ENCODE data around the gene LMF2.

Gene LMF2

DNA sequence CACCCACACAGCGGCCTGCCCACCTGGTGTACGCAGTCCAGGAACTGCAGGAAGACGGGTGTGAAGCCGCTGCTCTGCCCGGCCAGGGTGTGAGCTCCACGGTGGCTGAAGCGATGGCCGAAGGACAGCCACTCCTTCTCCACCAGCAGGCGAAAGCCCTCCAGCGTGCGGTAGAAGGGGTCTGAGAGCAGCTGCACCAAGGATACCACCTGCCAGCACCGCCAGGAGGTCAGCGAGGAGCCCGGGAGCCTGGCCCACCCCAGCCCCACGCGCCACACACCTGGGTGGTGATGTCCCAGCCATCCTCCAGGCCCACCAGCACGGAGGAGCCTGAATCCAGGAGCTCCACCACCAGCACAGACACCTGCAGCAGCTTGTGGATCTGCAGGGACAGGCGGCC, 52.3 kb downstream of the LMF2 start:
- no peaks in the 10 kb centered on the region for H3K9me2 ChIP-seq (replicated peaks; ENCODE audit: insufficient read depth, low read length)
- peaks cover 19% of the 10 kb centered on the region for H3F3A ChIP-seq (ENCODE audit: insufficient read depth)
- no peaks in the 10 kb centered on the region for H3K79me2 ChIP-seq (ENCODE audit: insufficient read depth, low read length)
- H3K36me3 ChIP-seq (ENCODE audit: low read length), result peaks cover 10% of the 10 kb centered on the region
- H3K27ac ChIP-seq (ENCODE audit: low read depth, low read length), result no peak overlapping the region
- H3K27me3 ChIP-seq (ENCODE audit: low read length), result no peaks in the 10 kb centered on the region
- H3K9ac ChIP-seq (ENCODE audit: low read length), result no peak overlapping the region
- H3K4me2 ChIP-seq (ENCODE audit: low read depth, low read length, poor library complexity, severe bottlenecking), result no peak overlapping the region
- H3K4me3 ChIP-seq (ENCODE audit: insufficient read depth, low read length, poor library complexity, severe bottlenecking), result no peak overlapping the region
- H3K9me3 ChIP-seq (ENCODE audit: insufficient read depth, low read length), result no peaks in the 10 kb centered on the region
- H4K20me1 ChIP-seq (ENCODE audit: low read depth, low read length), result no peaks in the 10 kb centered on the region
- TF ChIP-seq, protein P1, sequence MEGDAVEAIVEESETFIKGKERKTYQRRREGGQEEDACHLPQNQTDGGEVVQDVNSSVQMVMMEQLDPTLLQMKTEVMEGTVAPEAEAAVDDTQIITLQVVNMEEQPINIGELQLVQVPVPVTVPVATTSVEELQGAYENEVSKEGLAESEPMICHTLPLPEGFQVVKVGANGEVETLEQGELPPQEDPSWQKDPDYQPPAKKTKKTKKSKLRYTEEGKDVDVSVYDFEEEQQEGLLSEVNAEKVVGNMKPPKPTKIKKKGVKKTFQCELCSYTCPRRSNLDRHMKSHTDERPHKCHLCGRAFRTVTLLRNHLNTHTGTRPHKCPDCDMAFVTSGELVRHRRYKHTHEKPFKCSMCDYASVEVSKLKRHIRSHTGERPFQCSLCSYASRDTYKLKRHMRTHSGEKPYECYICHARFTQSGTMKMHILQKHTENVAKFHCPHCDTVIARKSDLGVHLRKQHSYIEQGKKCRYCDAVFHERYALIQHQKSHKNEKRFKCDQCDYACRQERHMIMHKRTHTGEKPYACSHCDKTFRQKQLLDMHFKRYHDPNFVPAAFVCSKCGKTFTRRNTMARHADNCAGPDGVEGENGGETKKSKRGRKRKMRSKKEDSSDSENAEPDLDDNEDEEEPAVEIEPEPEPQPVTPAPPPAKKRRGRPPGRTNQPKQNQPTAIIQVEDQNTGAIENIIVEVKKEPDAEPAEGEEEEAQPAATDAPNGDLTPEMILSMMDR (IDR thresholded peaks at IDR 0.05; ENCODE audit: insufficient read depth, low read length, poor library complexity, severe bottlenecking), result no peak
- no peak for TF ChIP-seq EZH2phosphoT487 (conservative IDR thresholded peaks at IDR 0.05; ENCODE audit: low read length)
- no peak overlapping the region for H2AFZ ChIP-seq (ENCODE audit: low read depth, low read length, severe bottlenecking)

DNA sequence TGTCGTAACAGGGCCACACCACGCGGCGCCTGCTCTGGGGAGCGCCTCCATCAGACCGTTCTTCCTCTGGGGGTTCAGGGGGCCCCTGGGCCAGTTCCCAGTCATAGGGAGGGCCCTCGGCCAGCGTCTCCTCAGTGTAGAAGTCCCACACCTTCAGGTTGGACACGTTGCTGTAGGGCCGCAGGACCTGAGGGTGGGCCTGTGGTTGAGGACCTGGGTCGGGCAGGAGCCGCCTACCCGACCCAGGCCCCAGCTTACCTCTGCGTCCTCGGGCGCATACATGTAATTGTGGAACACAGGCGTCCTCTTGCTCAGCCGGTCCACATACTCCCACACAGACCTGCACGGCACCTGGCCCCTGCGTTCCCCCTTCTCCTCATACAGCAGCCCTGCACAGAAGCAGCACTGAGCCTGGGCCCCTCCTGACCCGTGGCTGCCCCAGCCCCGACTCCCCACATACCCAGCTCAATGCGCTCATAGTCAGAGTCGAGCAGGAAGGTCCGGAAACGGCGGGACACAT, 52.9 kb downstream of the LMF2 start:
- H3K36me3 ChIP-seq (ENCODE audit: low read length), result peaks cover 8% of the 10 kb centered on the region
- H3K79me2 ChIP-seq (ENCODE audit: insufficient read depth, low read length), result no peaks in the 10 kb centered on the region
- H4K20me1 ChIP-seq (ENCODE audit: low read depth, low read length), result no peaks in the 10 kb centered on the region
- no peaks in the 10 kb centered on the region for H3K9me2 ChIP-seq (replicated peaks; ENCODE audit: insufficient read depth, low read length)
- H3K9ac ChIP-seq (ENCODE audit: low read length), result no peak overlapping the region
- H3F3A ChIP-seq (ENCODE audit: insufficient read depth), result peaks cover 24% of the 10 kb centered on the region
- H3K4me2 ChIP-seq (ENCODE audit: low read depth, low read length, poor library complexity, severe bottlenecking), result no peak overlapping the region
- H3K4me3 ChIP-seq (ENCODE audit: insufficient read depth, low read length, poor library complexity, severe bottlenecking), result no peak overlapping the region
- no peaks in the 10 kb centered on the region for H3K9me3 ChIP-seq (ENCODE audit: insufficient read depth, low read length)
- no peak overlapping the region for H3K27ac ChIP-seq (ENCODE audit: low read depth, low read length)
- no peaks in the 10 kb centered on the region for H3K27me3 ChIP-seq (ENCODE audit: low read length)
- H2AFZ ChIP-seq (ENCODE audit: low read depth, low read length, severe bottlenecking), result no peak overlapping the region
- TF ChIP-seq, protein P1 (IDR thresholded peaks at IDR 0.05; ENCODE audit: insufficient read depth, low read length, poor library complexity, severe bottlenecking), result no peak
